Fibroblast of lung (primary cell): ENCODE measurements around the gene ZNF653. TPM values are rescaled to one million over a fixed set of nuclear protein-coding genes. Genes with fewer than 3 reads are reported as not detected.

Experiments used
- DNase-seq, 2 donors: peaks; one replicate each; pipeline versions ENCODE4 v3.0.0 to v3.0.0-alpha.2; 2010; ENCODE audit warnings: low read depth in 2 of 2
- H2AFZ ChIP-seq: 2 replicates; pipeline ENCODE4 v1.5.1; 2012; ENCODE audit warnings: low read length, control low read depth, inconsistent platforms
- H3K27ac ChIP-seq: 2 replicates; pipeline ENCODE4 v1.5.1; 2011; ENCODE audit warnings: low read length, control low read depth; ENCODE audit not compliant: insufficient read depth
- H3K27me3 ChIP-seq: 2 replicates; pipeline ENCODE4 v1.5.1; 2011; ENCODE audit warnings: mild to moderate bottlenecking, low read length; ENCODE audit not compliant: control insufficient read depth, insufficient read depth
- H3K36me3 ChIP-seq: 2 replicates; pipeline ENCODE4 v1.5.1; 2011; ENCODE audit warnings: low read length; ENCODE audit not compliant: control insufficient read depth, insufficient read depth
- H3K4me1 ChIP-seq: 2 replicates; pipeline ENCODE4 v1.5.1; 2011; ENCODE audit warnings: low read length; ENCODE audit not compliant: control insufficient read depth, insufficient read depth; ENCODE audit errors: extremely low read depth
- H3K4me2 ChIP-seq: 2 replicates; pipeline ENCODE4 v1.5.1; 2011; ENCODE audit warnings: low read length, control low read depth; ENCODE audit not compliant: insufficient read depth; ENCODE audit errors: extremely low read depth
- H3K4me3 ChIP-seq, 4 experiments: fragments of 200-600 bp in 1 of 4; sonication (generic) in 1 of 4; replicated peaks in 1 of 4; 2 replicates each; pipeline ENCODE4 v1.5.1; 2011 to 2016; ENCODE audit warnings: low read length in 4 of 4, low read depth in 3 of 4, mild to moderate bottlenecking in 3 of 4, control low read depth in 2 of 4, inconsistent platforms in 1 of 4, mixed read lengths in 1 of 4; ENCODE audit not compliant: insufficient read depth in 1 of 4; ENCODE audit errors: control extremely low read depth in 1 of 4
- H3K79me2 ChIP-seq: 2 replicates; pipeline ENCODE4 v1.5.1; 2012; ENCODE audit warnings: mild to moderate bottlenecking, low read length, inconsistent platforms; ENCODE audit not compliant: control insufficient read depth, insufficient read depth
- H3K9ac ChIP-seq: 2 replicates; pipeline ENCODE4 v1.5.1; 2011; ENCODE audit warnings: mild to moderate bottlenecking, low read length, control low read depth; ENCODE audit not compliant: insufficient read depth
- H3K9me3 ChIP-seq: 2 replicates; pipeline ENCODE4 v1.5.1; 2012; ENCODE audit warnings: low read depth, low read length; ENCODE audit not compliant: control insufficient read depth, insufficient read depth
- H4K20me1 ChIP-seq: 2 replicates; pipeline ENCODE4 v1.5.1; 2011; ENCODE audit warnings: low read length; ENCODE audit not compliant: control insufficient read depth, insufficient read depth; ENCODE audit errors: extremely low read depth
- CTCF ChIP-seq, 2 donors: IDR thresholded peaks in 1 of 2; conservative IDR thresholded peaks in 1 of 2; 1 replicate in 1 of 2; 2 replicates in 1 of 2; pipeline ENCODE4 v1.5.1; 2011 to 2012; ENCODE audit warnings: low read length in 2 of 2, control low read depth in 1 of 2, inconsistent platforms in 1 of 2, low read depth in 1 of 2, mild to moderate bottlenecking in 1 of 2
- EZH2 ChIP-seq: IDR thresholded peaks from 2 replicates; pipeline ENCODE4 v1.5.1; 2012; ENCODE audit warnings: low read length, control low read depth, mild to moderate bottlenecking; ENCODE audit errors: missing control alignments
- polyA plus RNA-seq, 2 donors: library from polyadenylated mRNA; depleted of rRNA in 1 of 2; stranded (reverse) in 1 of 2; unstranded in 1 of 2; fragments of >200 nt; gene quantifications; 2 replicates each; pipeline ENCODE4 v1.2.1, GENCODE V29; 2011 to 2012; ENCODE audit warnings: missing spikeins in 1 of 2
- total RNA-seq: library from RNA; depleted of rRNA; stranded (reverse); fragments of >200 nt; gene quantifications from 2 replicates; pipeline ENCODE4 v1.2.1, GENCODE V29; 2014

Gene ZNF653
- total and polyA plus RNA-seq, 2 donors (not counting 1 experiment from before 2014, with no cell fraction given) = 3.1 to 3.5 TPM

GRCh38 chr19:11458236-11458900 is 47.3 kb downstream of the ZNF653 start:
- Histone ChIP-seq H2AFZ (no peak overlapping the region), H3K4me2 (no peak overlapping the region)

GRCh38 chr19:11457831-11458230 is 47.8 kb downstream of the ZNF653 start:
- Histone ChIP-seq H3K36me3 (no peaks in the 10 kb centered on the region), H3K27me3 (no peaks in the 10 kb centered on the region), H3K79me2 (no peaks in the 10 kb centered on the region), H3K4me2 (no peak overlapping the region), H3K9ac (no peak overlapping the region), H3K9me3 (no peaks in the 10 kb centered on the region), H4K20me1 (no peaks in the 10 kb centered on the region), H3K4me1 (no peaks in the 10 kb centered on the region), H3K27ac (no peak overlapping the region), H3K4me3 (no peak overlapping the region), H2AFZ (no peak overlapping the region)
- no peak for DNase-seq
- TF ChIP-seq EZH2 (no peak), CTCF (conservative IDR thresholded peaks at IDR 0.05 in 1 of 2, IDR thresholded peaks at IDR 0.05 in 1 of 2; ENCODE audit: low read depth in 1 of 2, low read length in 2 of 2) (no peak)

More at GRCh38 chr19:11458236-11458900, 47.3 kb downstream of the ZNF653 start:
- Histone ChIP-seq H3K79me2 (no peaks in the 10 kb centered on the region), H3K9me3 (no peaks in the 10 kb centered on the region), H3K27ac (no peak overlapping the region), H3K4me3 (no peak overlapping the region), H3K36me3 (no peaks in the 10 kb centered on the region), H3K9ac (no peak overlapping the region), H3K27me3 (no peaks in the 10 kb centered on the region), H4K20me1 (no peaks in the 10 kb centered on the region), H3K4me1 (no peaks in the 10 kb centered on the region)
- TF ChIP-seq EZH2 (no peak), CTCF (conservative IDR thresholded peaks at IDR 0.05 in 1 of 2, IDR thresholded peaks at IDR 0.05 in 1 of 2; ENCODE audit: low read depth in 1 of 2, low read length in 2 of 2) (no peak)
- no peak for DNase-seq

GRCh38 chr19:11457115-11457514 is 48.5 kb downstream of the ZNF653 start:
- H4K20me1 ChIP-seq = no peaks in the 10 kb centered on the region
- H3K9me3 ChIP-seq = no peaks in the 10 kb centered on the region
- DNase-seq = no peak
- no peak overlapping the region for H3K9ac ChIP-seq
- no peaks in the 10 kb centered on the region for H3K27me3 ChIP-seq
- H3K4me3 ChIP-seq = no peak overlapping the region
- H2AFZ ChIP-seq = no peak overlapping the region
- no peaks in the 10 kb centered on the region for H3K79me2 ChIP-seq
- TF ChIP-seq EZH2 (no peak), CTCF (conservative IDR thresholded peaks at IDR 0.05 in 1 of 2, IDR thresholded peaks at IDR 0.05 in 1 of 2; ENCODE audit: low read depth in 1 of 2, low read length in 2 of 2) (no peak)
- no peak overlapping the region for H3K27ac ChIP-seq
- H3K4me2 ChIP-seq = no peak overlapping the region
- no peaks in the 10 kb centered on the region for H3K36me3 ChIP-seq
- H3K4me1 ChIP-seq = no peaks in the 10 kb centered on the region
